ENCODE measurements around the gene CEMIP. TPM values are rescaled to one million over a fixed set of nuclear protein-coding genes. Genes with fewer than 3 reads are reported as not detected.

Gene CEMIP
- total RNA-seq, 4 donors from 2014 or later, result 0.17 to 0.34 (median 0.26) TPM; not detected in 1

DNA sequence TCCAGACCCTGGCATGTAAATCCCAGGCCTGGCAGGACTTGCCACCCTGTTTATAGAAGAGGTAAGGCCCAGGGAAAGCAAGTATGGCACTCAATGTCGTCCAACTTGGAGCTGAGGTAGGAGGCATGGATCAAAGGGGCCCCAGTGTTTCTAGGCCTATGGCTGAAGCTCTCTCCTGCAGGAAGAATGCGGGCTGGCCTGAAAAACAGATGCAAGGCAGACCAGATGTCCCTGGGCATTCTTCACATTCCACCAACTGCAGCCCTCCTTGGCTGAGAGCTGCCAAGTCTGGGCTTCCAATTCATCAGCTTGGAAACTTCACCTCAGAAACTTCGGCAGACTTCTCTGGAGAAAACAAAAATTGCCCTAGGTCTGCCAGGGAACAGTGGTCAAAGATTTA lies 188.3 kb downstream of the CEMIP start:
- no peak overlapping the region for H3K27ac ChIP-seq (replicated peaks in 1 of 4)
- 46% methylated on average over 3 of the region's 3 CpGs for WGBS
- DNase-seq (ENCODE audit: extremely low spot score), result no peak
- H3K27me3 ChIP-seq, result no peaks in the 10 kb centered on the region
- TF ChIP-seq, protein P1, sequence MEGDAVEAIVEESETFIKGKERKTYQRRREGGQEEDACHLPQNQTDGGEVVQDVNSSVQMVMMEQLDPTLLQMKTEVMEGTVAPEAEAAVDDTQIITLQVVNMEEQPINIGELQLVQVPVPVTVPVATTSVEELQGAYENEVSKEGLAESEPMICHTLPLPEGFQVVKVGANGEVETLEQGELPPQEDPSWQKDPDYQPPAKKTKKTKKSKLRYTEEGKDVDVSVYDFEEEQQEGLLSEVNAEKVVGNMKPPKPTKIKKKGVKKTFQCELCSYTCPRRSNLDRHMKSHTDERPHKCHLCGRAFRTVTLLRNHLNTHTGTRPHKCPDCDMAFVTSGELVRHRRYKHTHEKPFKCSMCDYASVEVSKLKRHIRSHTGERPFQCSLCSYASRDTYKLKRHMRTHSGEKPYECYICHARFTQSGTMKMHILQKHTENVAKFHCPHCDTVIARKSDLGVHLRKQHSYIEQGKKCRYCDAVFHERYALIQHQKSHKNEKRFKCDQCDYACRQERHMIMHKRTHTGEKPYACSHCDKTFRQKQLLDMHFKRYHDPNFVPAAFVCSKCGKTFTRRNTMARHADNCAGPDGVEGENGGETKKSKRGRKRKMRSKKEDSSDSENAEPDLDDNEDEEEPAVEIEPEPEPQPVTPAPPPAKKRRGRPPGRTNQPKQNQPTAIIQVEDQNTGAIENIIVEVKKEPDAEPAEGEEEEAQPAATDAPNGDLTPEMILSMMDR (IDR thresholded peaks at IDR 0.05), result no peak
- H3K4me3 ChIP-seq, result no peak overlapping the region
- H3K4me1 ChIP-seq, result peaks cover 4 to 19% (median 10%) of the 10 kb centered on the region in 4 donors
- intact Hi-C loops (cut with DNase I), result no loop called here
- H3K36me3 ChIP-seq, result peaks cover 0 to 20% (median 15%) of the 10 kb centered on the region in 4 donors
- no peaks in the 10 kb centered on the region for H3K9me3 ChIP-seq

DNA sequence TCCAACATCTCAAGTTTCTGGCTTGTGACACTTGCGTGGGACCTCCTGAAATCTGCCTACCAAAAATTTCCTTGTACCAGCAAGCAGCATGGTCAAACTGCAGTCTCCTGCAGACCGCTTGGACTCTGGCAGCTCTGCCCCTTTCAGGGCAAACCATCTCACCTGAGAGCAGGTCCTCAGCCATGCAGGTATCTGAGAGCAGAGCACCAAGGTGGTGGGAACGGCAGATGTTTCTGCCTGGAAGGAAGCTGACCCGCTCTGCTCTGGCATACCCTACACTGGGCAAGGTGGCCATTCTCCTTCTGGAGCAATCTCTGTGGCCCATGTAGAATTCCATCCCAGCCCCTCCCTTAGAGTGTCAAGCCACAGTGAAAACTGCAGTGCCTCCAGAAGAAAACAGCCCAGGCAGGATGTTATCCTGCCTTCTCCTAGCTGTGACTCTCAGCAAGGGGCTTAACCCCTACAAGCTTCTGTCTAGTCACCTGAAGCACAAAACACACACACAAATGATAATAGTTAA lies 188.9 kb downstream of the CEMIP start:
- H3K27ac ChIP-seq (replicated peaks in 1 of 4), result no peak overlapping the region
- 96% methylated on average over 4 of the region's 4 CpGs for WGBS
- H3K4me3 ChIP-seq, result no peak overlapping the region
- H3K9me3 ChIP-seq, result no peaks in the 10 kb centered on the region
- TF ChIP-seq POLR2A (IDR thresholded peaks at IDR 0.05; ENCODE audit: low read depth) (no peak), POLR2AphosphoS5 (IDR thresholded peaks at IDR 0.05) (no peak), EP300 (IDR thresholded peaks at IDR 0.05) (no peak)
- TF ChIP-seq, protein P1 (IDR thresholded peaks at IDR 0.05), result no peak
- intact Hi-C loops (cut with DNase I), result loop anchor here (2.0 kb wide), 1 partner anchor 515 kb away; no protein-coding TSS in a partner anchor
- H3K36me3 ChIP-seq, result peaks cover 0 to 26% (median 16%) of the 10 kb centered on the region in 4 donors
- no peak for DNase-seq (ENCODE audit: extremely low spot score)
- peaks cover 4 to 19% (median 10%) of the 10 kb centered on the region in 4 donors for H3K4me1 ChIP-seq
- no peaks in the 10 kb centered on the region for H3K27me3 ChIP-seq

DNA sequence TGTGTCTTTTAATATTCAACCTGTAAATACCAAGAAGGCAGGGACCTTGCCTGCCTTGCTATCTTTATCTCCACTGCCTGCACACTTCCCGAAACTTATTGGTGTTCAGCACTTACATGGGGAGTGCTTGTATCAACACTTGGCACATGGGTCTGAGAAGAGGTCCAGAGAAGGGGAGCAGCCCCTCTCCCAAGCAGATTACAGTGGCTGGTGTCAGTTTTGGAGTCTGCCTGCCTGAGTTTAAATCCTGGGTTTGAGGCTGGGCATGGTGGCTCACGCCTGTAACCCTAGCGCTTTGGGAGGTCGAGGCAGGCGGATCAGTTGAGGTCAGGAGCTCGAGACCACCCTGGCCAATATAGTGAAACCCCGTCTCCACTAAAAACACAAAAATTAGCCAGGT lies 190.1 kb downstream of the CEMIP start:
- H3K4me3 ChIP-seq, result no peak overlapping the region
- no peak overlapping the region for H3K27ac ChIP-seq (replicated peaks in 1 of 4)
- H3K4me1 ChIP-seq, result peaks cover 4 to 19% (median 15%) of the 10 kb centered on the region in 4 donors
- no peaks in the 10 kb centered on the region for H3K9me3 ChIP-seq
- peaks cover 0 to 29% (median 16%) of the 10 kb centered on the region in 4 donors for H3K36me3 ChIP-seq
- intact Hi-C loops (cut with DNase I), result loop anchor here (2.0 kb wide), 1 partner anchor 517 kb away; no protein-coding TSS in a partner anchor
- TF ChIP-seq, protein P1 (IDR thresholded peaks at IDR 0.05), result no peak
- TF ChIP-seq POLR2A (IDR thresholded peaks at IDR 0.05; ENCODE audit: low read depth), result no peak
- WGBS, result 98% methylated on average over 6 of the region's 7 CpGs
- no peak for DNase-seq (ENCODE audit: extremely low spot score)
- no peaks in the 10 kb centered on the region for H3K27me3 ChIP-seq

DNA sequence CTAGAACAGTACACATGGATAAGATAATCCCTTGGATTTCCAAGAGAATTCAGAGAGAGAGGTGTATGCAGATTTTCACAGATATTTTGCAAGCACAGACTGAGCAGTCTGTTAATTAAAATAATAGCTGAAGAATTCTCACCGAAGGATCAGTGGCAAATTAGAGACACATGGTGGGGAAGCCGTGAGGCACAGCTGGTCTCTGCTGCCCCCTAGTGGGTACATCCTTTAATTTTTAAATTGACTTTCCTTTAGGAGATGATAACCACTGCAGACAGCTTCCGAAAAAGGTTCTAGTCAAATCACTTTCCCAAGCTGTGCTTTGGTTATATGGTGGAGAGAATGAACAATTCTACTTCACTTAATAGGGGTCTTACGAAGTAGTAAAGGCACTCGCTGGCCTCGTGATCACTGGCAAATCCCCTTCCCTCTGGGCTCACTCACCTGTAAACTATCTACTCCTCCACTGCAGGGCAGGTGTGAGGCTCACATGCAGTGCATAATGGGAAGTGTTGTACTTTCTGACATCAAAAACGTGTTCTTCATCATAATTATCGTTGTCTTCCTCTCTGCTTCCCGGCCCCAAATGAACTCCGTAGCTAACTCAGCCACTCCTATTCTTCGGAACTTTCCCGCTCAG lies 191.0 kb downstream of the CEMIP start:
- Histone ChIP-seq H3K27me3 (no peaks in the 10 kb centered on the region), H3K4me3 (no peak overlapping the region), H3K27ac (replicated peaks in 1 of 4) (no peak overlapping the region), H3K4me1 (peaks cover 4 to 19% (median 15%) of the 10 kb centered on the region in 4 donors), H3K9me3 (no peaks in the 10 kb centered on the region), H3K36me3 (peaks cover 0 to 29% (median 16%) of the 10 kb centered on the region in 4 donors)
- 67% methylated on average over 12 of the region's 12 CpGs for WGBS
- intact Hi-C loops (cut with DNase I), result loop anchor here (2.0 to 10.0 kb wide), 3 partner anchors 65 to 403 kb away; no protein-coding TSS in a partner anchor
- no peak for TF ChIP-seq EP300 (IDR thresholded peaks at IDR 0.05)
- TF ChIP-seq, protein P1 (IDR thresholded peaks at IDR 0.05), result peak; percentile 76 to 88 (median 86)
- no peak for TF ChIP-seq POLR2A (IDR thresholded peaks at IDR 0.05; ENCODE audit: low read depth)
- no peak for TF ChIP-seq POLR2AphosphoS5 (IDR thresholded peaks at IDR 0.05)
- no peak for DNase-seq (ENCODE audit: extremely low spot score)
